NCI-H446 treated with DMSO at 0.1 percent for 48 hours (cell line): ENCODE data around the gene HAAO.

Experiments used
- DNase-seq: peaks from one replicate; lab custom pipeline; 2025; lab: John Stamatoyannopoulos, UW

HAAO gene

DNA sequence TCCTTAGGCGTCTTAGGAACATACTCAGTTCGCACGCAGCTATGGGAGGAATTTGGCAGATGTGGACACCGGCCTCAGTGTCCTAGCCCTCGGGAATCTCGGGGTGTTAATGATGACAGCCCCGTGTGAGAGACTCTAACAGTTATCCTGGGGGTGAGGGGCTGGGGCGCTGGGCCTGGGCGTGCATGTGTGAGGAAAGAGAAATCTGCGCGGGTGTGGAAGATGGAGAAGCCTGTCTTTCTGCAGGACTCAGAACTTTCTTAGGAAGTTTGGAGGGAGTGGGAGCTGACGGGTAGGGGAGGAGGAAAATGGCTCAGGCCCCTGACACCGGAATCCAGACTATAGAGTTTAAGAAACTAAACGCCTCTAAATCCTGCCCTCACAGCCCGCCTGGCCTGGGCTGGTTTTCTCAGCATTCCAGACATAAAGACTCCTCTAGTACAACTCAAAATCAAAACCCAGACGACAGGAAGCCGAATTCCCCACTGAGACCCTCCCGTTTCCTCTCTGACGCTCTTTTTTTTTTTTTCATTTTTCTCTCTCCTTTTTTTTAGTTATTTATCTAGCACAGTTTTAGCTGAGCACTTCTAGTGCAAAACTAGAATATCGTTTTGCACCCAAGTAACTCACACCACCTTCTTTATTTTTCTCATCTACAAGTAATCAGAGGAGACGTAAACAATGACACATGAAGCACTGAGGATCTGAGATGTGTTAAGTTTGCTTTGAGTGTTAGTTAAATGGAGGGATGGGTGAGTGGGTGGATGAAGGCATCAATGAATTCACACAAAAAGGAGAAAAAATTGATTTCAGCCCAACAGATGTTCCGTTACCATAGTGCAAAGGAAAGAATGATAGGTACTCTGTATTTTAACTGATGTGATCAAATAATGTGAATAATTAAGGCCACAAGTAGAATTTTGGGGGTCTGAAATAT, 1.2 kb upstream of the HAAO start:
- DNase-seq = no peak

- no peak for DNase-seq
Observed at GRCh38 chr2:42792087-42792582, 248 bp downstream of the HAAO start.

- DNase-seq = no peak
Observed at GRCh38 chr2:42791606-42792005, 777 bp downstream of the HAAO start.

- no peak for DNase-seq
Observed at GRCh38 chr2:42789751-42790150, 2.6 kb downstream of the HAAO start.

- no peak for DNase-seq
Observed at GRCh38 chr2:42788882-42789281, 3.5 kb downstream of the HAAO start.

GRCh38 chr2:42788478-42788793, 3.9 kb downstream of the HAAO start:
- no peak for DNase-seq

GRCh38 chr2:42787788-42788477, 4.5 kb downstream of the HAAO start:
- DNase-seq = no peak

GRCh38 chr2:42787424-42787787, 5.0 kb downstream of the HAAO start:
- no peak for DNase-seq

DNA sequence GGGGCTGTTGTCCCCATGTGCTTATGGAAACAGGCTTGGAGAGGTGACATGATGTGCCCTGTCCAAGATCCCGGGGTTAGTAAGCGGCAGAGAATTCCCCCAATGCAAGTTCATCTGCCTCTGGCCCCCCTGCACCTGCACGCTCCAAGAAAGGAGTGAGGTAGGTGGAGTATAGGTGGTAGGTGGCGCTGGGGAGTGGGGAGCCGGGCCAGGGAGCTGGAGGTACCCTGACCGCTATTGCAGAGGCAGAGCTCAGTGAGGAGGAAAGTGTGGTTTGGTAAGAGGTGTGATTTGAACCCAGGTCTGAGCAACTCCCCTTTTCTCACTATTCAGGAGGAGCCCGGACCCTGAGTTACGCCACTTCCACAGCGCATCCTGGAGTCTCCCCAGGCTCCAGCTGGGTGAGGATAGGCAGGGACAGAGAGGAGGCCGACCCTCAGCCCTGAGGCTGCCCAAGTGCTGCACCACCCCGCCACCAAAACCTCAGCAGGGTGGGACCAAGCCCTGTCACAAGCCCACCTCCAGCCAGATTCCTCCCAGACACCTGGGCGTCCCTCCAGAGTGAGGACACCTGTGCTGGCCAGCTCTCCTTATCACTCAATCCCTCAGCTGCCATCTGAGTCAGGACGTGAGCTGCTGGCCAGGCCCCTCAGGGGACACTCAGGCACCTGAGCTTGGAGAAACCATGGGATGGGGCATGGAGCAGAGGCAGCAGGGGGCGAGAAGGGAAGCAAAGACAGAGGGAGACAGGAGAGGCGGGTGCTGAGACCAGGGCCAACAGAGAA, 5.6 kb downstream of the HAAO start:
- DNase-seq = no peak

DNA sequence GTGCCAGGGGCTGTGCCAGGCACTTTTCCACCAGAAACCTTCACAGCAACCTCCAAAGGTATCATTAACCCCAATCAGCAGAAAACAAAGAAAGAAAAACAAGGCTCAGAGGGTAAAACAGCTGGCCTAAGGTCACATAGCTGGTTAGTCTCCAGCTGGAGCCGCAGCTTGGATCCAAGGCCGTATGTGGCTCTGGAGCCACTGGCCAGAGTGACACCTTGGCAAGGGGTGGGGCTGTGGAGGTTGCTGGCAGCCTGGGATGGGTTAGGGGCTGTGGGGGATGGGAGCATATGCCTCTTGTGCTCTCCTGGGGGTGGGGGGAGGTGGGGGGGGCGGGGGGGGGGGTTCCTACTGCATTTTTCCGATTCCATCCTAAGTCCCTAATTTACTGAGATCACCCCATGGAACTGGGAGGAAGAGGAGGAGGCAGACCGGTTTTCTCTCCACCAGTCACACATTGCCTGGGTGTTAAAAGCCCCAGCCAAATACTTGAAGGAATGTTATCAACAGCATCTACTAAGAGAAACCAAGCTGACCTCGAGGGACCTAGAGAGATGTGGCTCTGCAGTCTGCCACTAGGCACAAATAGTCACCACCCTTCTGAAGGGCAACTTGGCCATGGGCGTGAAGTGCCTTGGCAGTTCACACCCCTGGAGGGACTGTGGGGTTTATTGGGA, 8.0 kb downstream of the HAAO start:
- DNase-seq = no peak

GRCh38 chr2:42783511-42783910, 8.9 kb downstream of the HAAO start:
- no peak for DNase-seq

- no peak for DNase-seq
Observed at GRCh38 chr2:42781181-42781580, 11.2 kb downstream of the HAAO start.

- DNase-seq = no peak
Observed at GRCh38 chr2:42777883-42778805, 14.2 kb downstream of the HAAO start.

DNA sequence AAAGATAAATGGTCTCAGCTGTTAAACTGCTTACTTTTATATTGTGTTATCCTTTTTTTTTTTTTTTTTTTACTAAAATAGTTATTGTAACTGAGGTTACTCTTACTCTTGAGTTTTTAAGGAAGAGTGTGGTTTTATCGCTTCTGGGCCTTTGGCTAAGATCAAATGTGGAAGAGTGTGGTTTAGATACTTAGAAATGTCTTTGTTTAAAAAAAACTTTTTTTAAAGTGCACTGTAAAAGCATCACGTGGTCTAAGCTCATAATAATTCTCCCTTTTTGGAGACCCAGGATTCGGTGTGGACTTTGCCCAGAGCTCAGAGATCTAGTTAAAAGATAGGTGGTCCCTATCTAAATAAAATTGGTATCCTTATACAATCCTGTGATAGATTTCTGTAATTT, 16.6 kb downstream of the HAAO start:
- DNase-seq = no peak

DNA sequence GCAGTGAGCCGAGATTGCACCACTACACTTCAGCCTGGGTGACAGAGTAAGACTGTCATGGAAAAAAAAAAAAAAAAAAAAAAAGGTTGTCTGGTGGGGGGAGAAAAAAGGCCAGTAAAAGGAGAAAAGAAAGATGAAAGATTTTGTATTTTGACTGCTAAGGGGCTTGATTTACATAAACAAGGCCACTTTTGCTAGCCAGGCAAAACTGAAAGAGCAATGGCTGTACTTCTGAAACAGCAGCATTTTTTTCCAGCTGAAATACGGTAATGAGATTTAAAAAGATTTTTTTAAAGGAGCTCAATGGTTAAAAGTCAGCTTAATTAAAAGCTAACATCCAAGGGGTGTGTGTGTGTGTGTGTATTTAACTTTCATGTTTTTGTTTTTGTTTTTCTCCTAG, 17.2 kb downstream of the HAAO start:
- no peak for DNase-seq

DNA sequence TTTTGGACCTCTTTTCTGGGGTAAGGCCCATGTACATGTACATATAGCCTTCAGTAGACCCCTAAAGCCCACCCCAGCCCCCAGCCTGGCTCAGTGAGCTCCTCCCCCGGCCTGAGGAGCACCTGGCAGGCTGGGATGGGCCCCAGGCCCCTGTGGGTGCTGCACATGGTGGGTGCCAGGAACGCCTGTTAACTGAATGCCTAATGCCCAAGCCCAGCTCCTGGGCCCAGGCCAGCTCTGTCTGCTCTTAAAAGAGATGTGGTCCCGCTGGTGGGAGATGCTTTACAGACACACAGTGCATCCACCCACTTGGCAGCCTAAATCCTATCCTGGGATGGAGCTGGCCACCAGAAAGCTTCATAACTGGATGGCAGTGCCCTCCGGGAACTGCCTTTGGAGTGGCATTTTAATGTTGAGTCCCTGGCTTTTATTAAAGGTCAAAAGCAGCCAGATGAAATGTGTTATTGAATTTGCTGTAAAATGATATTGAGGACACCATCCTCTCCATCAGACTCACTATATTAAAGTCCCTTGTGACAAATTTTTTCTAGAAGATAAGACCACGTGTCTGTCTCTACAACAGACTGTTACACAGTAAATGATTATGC, 20.7 kb downstream of the HAAO start:
- DNase-seq = no peak

DNA sequence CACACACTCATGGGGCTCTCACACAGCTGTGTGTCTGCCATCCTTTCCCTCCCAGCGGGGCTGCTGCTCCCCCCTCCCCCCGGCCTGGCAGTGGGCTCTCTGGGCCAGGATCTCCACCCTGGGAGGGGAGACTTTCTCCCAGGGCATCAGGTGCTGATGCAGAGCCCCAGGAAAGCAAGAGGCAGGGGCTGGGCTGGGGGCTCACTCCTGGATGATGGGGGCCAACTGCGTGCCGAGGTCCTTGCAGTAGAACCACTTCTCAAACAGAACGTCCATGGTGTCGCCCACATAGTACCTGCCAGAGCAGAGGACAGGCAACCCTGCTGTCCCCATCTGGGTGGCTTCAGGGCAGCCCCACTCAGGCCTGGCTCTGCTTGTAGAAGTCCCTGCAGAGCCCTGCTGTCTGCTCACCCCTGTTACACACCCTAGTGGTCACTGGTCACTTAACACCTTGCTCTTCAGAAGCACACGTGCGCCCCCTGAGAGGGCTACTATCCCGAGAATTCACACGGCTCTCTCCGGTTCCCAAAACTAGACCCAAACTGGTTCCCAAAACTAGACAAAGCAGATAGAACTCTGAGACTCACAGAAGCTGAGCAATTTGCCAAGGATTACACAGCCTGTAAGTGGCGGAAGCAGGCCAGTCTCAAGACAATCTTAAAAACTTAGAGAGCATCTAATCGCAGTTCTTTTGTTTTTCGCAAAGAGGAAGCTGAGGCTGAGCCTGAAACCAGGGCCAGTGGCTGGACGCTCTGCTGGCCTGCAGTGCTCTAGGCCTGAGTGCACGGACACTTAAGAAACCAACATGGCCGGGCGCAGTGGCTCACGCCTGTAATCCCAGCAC, 21.9 kb downstream of the HAAO start:
- DNase-seq = no peak

DNA sequence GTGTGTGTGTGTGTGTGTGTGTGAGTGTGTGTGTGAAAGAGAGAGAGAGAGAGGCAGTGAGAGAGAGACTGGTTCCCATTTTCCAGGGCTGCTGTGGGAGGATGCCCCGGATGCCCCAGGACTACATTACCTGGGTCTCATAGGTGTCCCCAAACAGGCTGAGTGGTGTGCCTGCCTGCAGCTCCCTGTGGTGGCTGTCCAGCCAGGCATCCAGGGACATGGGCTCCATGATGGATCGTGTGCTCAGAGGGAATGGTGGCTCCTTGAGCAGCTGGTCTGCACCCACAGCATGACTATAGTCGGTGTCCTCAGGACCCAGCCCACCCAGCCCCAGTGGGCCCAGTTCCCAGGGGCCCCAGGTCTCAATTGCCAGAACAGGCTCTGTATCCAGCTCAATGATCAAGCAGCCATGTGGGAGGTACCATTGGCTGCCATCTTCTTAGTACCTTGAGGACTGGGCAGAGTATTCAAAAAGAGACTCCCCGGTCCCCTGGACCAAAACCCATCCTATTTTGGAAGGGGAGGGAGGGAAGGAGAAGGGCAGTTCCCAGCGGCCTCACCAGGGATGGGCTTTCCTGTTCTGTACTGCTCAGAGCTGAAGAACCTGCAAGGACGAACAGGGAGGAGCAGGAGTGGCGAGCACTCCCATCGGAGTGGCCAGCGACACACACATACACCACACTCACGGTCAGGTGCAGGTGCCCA, 22.6 kb downstream of the HAAO start:
- no peak for DNase-seq

DNA sequence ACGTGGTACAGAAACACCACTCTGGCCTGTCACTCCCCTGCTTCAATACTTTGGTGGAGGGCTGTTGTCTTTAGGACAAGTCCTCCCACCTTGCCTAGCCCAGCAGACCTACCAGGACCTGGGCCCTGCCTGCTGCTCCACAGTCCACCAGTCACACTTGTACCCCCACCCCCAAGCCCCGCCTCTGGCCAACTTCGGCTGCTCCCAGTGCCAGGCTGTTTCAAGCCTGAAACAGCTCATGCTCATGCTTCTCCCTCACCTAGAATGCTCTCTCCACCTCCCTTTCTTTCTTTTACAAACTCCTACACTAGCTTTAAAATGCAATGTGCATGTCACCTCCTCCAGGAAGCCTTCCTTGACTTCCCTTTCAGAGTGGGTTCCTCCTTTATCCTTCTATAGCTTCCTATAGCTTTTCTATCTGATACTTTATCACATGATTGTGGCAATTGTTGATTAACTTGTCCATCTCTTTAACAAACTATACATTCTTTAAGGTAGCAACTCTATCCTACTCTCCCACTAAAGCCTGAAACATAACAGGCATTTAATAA, 23.6 kb downstream of the HAAO start:
- DNase-seq = no peak
